ENCODE results near the gene EGF.
A peak's percentile ranks its signal among the peaks of the same experiment; 100 is the strongest.

EGF gene

DNA sequence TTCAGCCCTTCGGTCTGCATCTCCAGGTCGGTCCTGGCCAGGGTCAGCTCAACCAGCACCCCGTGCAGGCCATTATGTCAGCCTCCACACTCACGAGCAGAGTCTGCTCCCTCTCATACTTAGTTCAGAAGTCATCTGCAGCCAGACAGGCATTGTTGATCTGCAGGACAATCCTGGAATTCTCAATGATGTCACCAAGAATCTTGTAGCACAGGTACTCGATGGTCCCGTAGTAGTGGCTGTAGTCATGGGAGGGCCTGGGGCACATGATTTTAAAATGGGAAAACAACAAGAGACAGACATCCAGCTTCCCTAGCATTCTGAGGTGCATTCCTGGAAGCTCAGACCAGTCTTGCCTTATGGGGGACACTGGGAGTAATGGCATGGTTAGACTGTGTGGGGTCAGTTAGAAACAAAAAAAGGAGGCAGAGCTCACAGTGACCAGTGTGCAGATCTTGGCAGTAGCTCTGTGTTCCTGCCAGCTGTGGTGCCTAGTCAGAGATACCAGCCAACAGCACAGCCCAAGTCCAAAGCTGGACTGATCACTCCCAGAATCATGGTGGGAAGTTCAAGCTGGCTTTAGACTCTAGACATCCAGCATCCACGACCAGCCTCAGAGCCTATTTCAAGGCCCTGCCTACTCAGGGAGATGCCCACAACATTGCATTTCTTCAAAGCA lies 32.9 kb upstream of the EGF start:
- H2BK15ac ChIP-seq (ENCODE audit: low read length): no peak overlapping the region
- no peaks in the 10 kb centered on the region for H3K4me1 ChIP-seq (ENCODE audit: control insufficient read depth in 2 of 2, insufficient read depth in 1 of 2, low read depth in 1 of 2, low read length in 2 of 2)
- no peak overlapping the region for H2AFZ ChIP-seq (ENCODE audit: low read length)
- no peak overlapping the region for H3K27ac ChIP-seq (replicated peaks; ENCODE audit: low read length)
- no peak overlapping the region for H2BK5ac ChIP-seq (ENCODE audit: low read length)
- WGBS, 2 donors (ENCODE audit: extremely low coverage in 2 of 2, insufficient read length in 2 of 2, insufficient replicate concordance in 1 of 2): no CpG with 5 or more reads among the region's 7 CpGs
- no peaks in the 10 kb centered on the region for H3K9me3 ChIP-seq (replicated peaks in 1 of 2; ENCODE audit: control insufficient read depth in 2 of 2, insufficient read depth in 1 of 2, low read depth in 1 of 2, low read length in 2 of 2)
- H3K9ac ChIP-seq (ENCODE audit: low read depth, low read length, poor library complexity): no peak overlapping the region
- no peak overlapping the region for H3K4me3 ChIP-seq (ENCODE audit: low read length in 2 of 2)
- H2AK5ac ChIP-seq (ENCODE audit: low read depth, low read length): no peak overlapping the region
- no peak overlapping the region for H2BK120ac ChIP-seq (ENCODE audit: low read depth, low read length)
- no peak overlapping the region for H4K91ac ChIP-seq (ENCODE audit: low read depth, low read length, poor library complexity)
- no peak overlapping the region for H3K4me2 ChIP-seq (ENCODE audit: insufficient read depth, low read length, poor library complexity, severe bottlenecking)
- no peaks in the 10 kb centered on the region for H3K36me3 ChIP-seq (replicated peaks in 1 of 2; ENCODE audit: control insufficient read depth in 2 of 2, insufficient read depth in 2 of 2, low read length in 2 of 2)
- H2BK12ac ChIP-seq (ENCODE audit: low read length): no peak overlapping the region
- no peaks in the 10 kb centered on the region for H3K27me3 ChIP-seq (ENCODE audit: control insufficient read depth in 3 of 3, insufficient read depth in 3 of 3, low read depth in 1 of 3, low read length in 3 of 3)
- no peak overlapping the region for H3K4ac ChIP-seq (ENCODE audit: low read length)
- H4K8ac ChIP-seq (ENCODE audit: low read depth, low read length): no peak overlapping the region
- H3K79me1 ChIP-seq (ENCODE audit: low read depth, low read length): no peaks in the 10 kb centered on the region
- H3K23ac ChIP-seq (ENCODE audit: low read depth, low read length, poor library complexity): no peak overlapping the region
- no peak overlapping the region for H3K18ac ChIP-seq (ENCODE audit: low read length)
- no peak for DNase-seq (ENCODE audit: low spot score)
- H3K14ac ChIP-seq (ENCODE audit: low read length): no peak overlapping the region

GRCh38 chr4:109886303-109886702 lies 26.4 kb upstream of the EGF start:
- no peaks in the 10 kb centered on the region for H3K27me3 ChIP-seq (ENCODE audit: control insufficient read depth in 3 of 3, insufficient read depth in 3 of 3, low read depth in 1 of 3, low read length in 3 of 3)
- H4K91ac ChIP-seq (ENCODE audit: low read depth, low read length, poor library complexity): no peak overlapping the region
- no peak overlapping the region for H3K9ac ChIP-seq (ENCODE audit: low read depth, low read length, poor library complexity)

DNA sequence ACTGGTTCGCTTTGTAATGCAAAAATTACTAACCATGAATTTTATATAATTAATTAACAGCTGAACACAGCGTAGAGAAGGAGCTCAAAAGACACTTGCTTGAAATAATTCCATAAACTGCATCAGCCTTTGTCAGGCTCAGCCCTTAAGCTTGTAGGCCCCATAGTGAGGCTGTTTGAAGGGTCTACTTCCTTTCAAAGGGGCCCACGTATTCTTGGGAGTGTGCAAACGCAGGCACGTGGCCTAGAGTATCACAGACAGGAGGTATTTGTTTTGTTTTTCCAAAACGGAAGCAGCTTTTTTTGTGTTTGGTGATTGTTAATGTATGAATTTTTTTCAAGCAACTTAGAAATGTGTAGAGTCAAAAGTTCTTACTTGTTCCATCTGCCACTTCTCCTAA lies 25.6 kb upstream of the EGF start:
- H4K8ac ChIP-seq (ENCODE audit: low read depth, low read length): no peak overlapping the region
- WGBS, 2 donors (ENCODE audit: extremely low coverage in 2 of 2, insufficient read length in 2 of 2, insufficient replicate concordance in 1 of 2): no CpG with 5 or more reads among the region's 6 CpGs
- H3K27ac ChIP-seq (replicated peaks; ENCODE audit: low read length): no peak overlapping the region
- H2AFZ ChIP-seq (ENCODE audit: low read length): peak overlapping the region; percentile 83
- H3K9ac ChIP-seq (ENCODE audit: low read depth, low read length, poor library complexity): no peak overlapping the region
- DNase-seq (ENCODE audit: low spot score): no peak
- H3K4me1 ChIP-seq (ENCODE audit: control insufficient read depth in 2 of 2, insufficient read depth in 1 of 2, low read depth in 1 of 2, low read length in 2 of 2): no peaks in the 10 kb centered on the region
- no peaks in the 10 kb centered on the region for H3K79me1 ChIP-seq (ENCODE audit: low read depth, low read length)
- no peak overlapping the region for H4K91ac ChIP-seq (ENCODE audit: low read depth, low read length, poor library complexity)
- H3K4me2 ChIP-seq (ENCODE audit: insufficient read depth, low read length, poor library complexity, severe bottlenecking): no peak overlapping the region
- no peak overlapping the region for H2AK5ac ChIP-seq (ENCODE audit: low read depth, low read length)
- H3K36me3 ChIP-seq (replicated peaks in 1 of 2; ENCODE audit: control insufficient read depth in 2 of 2, insufficient read depth in 2 of 2, low read length in 2 of 2): no peaks in the 10 kb centered on the region
- no peak overlapping the region for H3K18ac ChIP-seq (ENCODE audit: low read length)
- no peaks in the 10 kb centered on the region for H3K27me3 ChIP-seq (ENCODE audit: control insufficient read depth in 3 of 3, insufficient read depth in 3 of 3, low read depth in 1 of 3, low read length in 3 of 3)
- H3K4ac ChIP-seq (ENCODE audit: low read length): no peak overlapping the region
- no peak overlapping the region for H3K14ac ChIP-seq (ENCODE audit: low read length)
- H2BK120ac ChIP-seq (ENCODE audit: low read depth, low read length): no peak overlapping the region
- no peak overlapping the region for H3K23ac ChIP-seq (ENCODE audit: low read depth, low read length, poor library complexity)
- H3K9me3 ChIP-seq (replicated peaks in 1 of 2; ENCODE audit: control insufficient read depth in 2 of 2, insufficient read depth in 1 of 2, low read depth in 1 of 2, low read length in 2 of 2): no peaks in the 10 kb centered on the region
- no peak overlapping the region for H2BK5ac ChIP-seq (ENCODE audit: low read length)
- H2BK15ac ChIP-seq (ENCODE audit: low read length): no peak overlapping the region
- no peak overlapping the region for H2BK12ac ChIP-seq (ENCODE audit: low read length)
- H3K4me3 ChIP-seq (ENCODE audit: low read length in 2 of 2): no peak overlapping the region

More at GRCh38 chr4:109886303-109886702, 26.4 kb upstream of the EGF start:
- Histone ChIP-seq H3K4me1 (ENCODE audit: control insufficient read depth in 2 of 2, insufficient read depth in 1 of 2, low read depth in 1 of 2, low read length in 2 of 2) (no peaks in the 10 kb centered on the region), H2BK120ac (ENCODE audit: low read depth, low read length) (no peak overlapping the region), H3K9me3 (replicated peaks in 1 of 2; ENCODE audit: control insufficient read depth in 2 of 2, insufficient read depth in 1 of 2, low read depth in 1 of 2, low read length in 2 of 2) (no peaks in the 10 kb centered on the region), H4K8ac (ENCODE audit: low read depth, low read length) (no peak overlapping the region), H3K4ac (ENCODE audit: low read length) (no peak overlapping the region), H3K18ac (ENCODE audit: low read length) (no peak overlapping the region), H2BK12ac (ENCODE audit: low read length) (no peak overlapping the region), H3K14ac (ENCODE audit: low read length) (no peak overlapping the region), H3K27ac (replicated peaks; ENCODE audit: low read length) (no peak overlapping the region), H2AFZ (ENCODE audit: low read length) (no peak overlapping the region), H3K79me1 (ENCODE audit: low read depth, low read length) (no peaks in the 10 kb centered on the region), H2BK15ac (ENCODE audit: low read length) (no peak overlapping the region), H3K4me3 (ENCODE audit: low read length in 2 of 2) (no peak overlapping the region), H2BK5ac (ENCODE audit: low read length) (no peak overlapping the region), H3K4me2 (ENCODE audit: insufficient read depth, low read length, poor library complexity, severe bottlenecking) (no peak overlapping the region), H3K23ac (ENCODE audit: low read depth, low read length, poor library complexity) (no peak overlapping the region), H2AK5ac (ENCODE audit: low read depth, low read length) (no peak overlapping the region), H3K36me3 (replicated peaks in 1 of 2; ENCODE audit: control insufficient read depth in 2 of 2, insufficient read depth in 2 of 2, low read length in 2 of 2) (no peaks in the 10 kb centered on the region)
- no peak for DNase-seq (ENCODE audit: low spot score)

DNA sequence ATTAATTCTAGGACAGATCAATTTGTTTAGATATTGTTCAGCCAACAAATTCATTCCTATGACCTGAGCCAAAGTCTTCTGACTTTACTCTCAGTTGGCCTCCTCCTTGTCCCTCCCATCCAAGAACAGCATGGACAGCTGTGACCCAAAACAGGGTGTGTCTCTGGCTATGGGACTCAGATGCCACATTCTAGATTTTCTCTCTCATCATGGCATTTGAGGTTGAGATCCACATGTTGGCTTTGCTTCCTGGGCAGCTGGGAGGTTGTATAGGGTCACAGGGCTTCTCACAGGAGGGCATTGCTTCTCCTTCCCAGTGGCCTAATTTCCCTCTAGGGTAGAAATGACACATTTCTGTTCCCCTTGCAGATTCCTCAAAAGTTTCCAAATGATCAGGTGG lies 22.6 kb upstream of the EGF start:
- Histone ChIP-seq H2BK120ac (ENCODE audit: low read depth, low read length) (no peak overlapping the region), H2BK5ac (ENCODE audit: low read length) (no peak overlapping the region), H4K91ac (ENCODE audit: low read depth, low read length, poor library complexity) (no peak overlapping the region), H3K36me3 (replicated peaks in 1 of 2; ENCODE audit: control insufficient read depth in 2 of 2, insufficient read depth in 2 of 2, low read length in 2 of 2) (no peaks in the 10 kb centered on the region), H3K4ac (ENCODE audit: low read length) (no peak overlapping the region), H3K18ac (ENCODE audit: low read length) (no peak overlapping the region), H3K4me3 (ENCODE audit: low read length in 2 of 2) (no peak overlapping the region), H3K23ac (ENCODE audit: low read depth, low read length, poor library complexity) (no peak overlapping the region), H2BK15ac (ENCODE audit: low read length) (no peak overlapping the region), H2AFZ (ENCODE audit: low read length) (no peak overlapping the region), H3K9me3 (replicated peaks in 1 of 2; ENCODE audit: control insufficient read depth in 2 of 2, insufficient read depth in 1 of 2, low read depth in 1 of 2, low read length in 2 of 2) (no peaks in the 10 kb centered on the region), H2BK12ac (ENCODE audit: low read length) (no peak overlapping the region), H3K4me1 (ENCODE audit: control insufficient read depth in 2 of 2, insufficient read depth in 1 of 2, low read depth in 1 of 2, low read length in 2 of 2) (no peaks in the 10 kb centered on the region), H3K27me3 (ENCODE audit: control insufficient read depth in 3 of 3, insufficient read depth in 3 of 3, low read depth in 1 of 3, low read length in 3 of 3) (no peaks in the 10 kb centered on the region), H4K8ac (ENCODE audit: low read depth, low read length) (no peak overlapping the region), H3K14ac (ENCODE audit: low read length) (no peak overlapping the region), H3K79me1 (ENCODE audit: low read depth, low read length) (no peaks in the 10 kb centered on the region), H3K4me2 (ENCODE audit: insufficient read depth, low read length, poor library complexity, severe bottlenecking) (no peak overlapping the region), H2AK5ac (ENCODE audit: low read depth, low read length) (no peak overlapping the region), H3K9ac (ENCODE audit: low read depth, low read length, poor library complexity) (no peak overlapping the region), H3K27ac (replicated peaks; ENCODE audit: low read length) (no peak overlapping the region)
- no peak for DNase-seq (ENCODE audit: low spot score)
